ENCODE results near the gene UNC13B.

The UNC13B gene

DNA sequence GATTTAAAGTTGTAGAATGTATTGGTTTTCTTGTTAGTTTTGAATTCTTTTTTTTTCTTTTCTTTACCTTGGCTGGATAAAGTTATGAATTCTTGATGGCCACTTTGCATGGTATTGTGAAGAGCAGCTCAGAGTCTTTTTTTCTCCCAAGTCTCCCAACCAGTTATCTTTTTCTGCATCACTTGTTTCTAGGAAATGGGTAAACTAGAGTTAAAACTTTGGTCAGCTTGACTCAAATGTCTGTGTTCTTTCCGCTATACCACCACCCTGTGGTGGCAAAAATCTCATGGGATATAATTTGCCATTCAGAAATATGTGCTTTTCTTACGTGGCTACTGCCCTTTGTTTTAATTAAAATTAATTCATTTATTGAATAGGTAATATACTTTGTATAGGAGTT lies 113.2 kb downstream of the UNC13B start:
- Histone ChIP-seq H3K27me3 (ENCODE audit: insufficient read depth, low read length) (no peaks in the 10 kb centered on the region), H3K4me1 (ENCODE audit: control insufficient read depth, insufficient read depth, low read length, unreplicated experiment) (peaks cover 31% of the 10 kb centered on the region), H3K36me3 (ENCODE audit: insufficient read depth, low read length) (no peaks in the 10 kb centered on the region), H3K79me2 (ENCODE audit: control insufficient read depth, insufficient read depth, low read length, unreplicated experiment) (no peaks in the 10 kb centered on the region), H3K27ac (ENCODE audit: low read depth, low read length) (no peak overlapping the region), H3K4me3 (ENCODE audit: low read depth, low read length) (no peak overlapping the region), H2AFZ (ENCODE audit: low read length, unreplicated experiment) (no peak overlapping the region)

DNA sequence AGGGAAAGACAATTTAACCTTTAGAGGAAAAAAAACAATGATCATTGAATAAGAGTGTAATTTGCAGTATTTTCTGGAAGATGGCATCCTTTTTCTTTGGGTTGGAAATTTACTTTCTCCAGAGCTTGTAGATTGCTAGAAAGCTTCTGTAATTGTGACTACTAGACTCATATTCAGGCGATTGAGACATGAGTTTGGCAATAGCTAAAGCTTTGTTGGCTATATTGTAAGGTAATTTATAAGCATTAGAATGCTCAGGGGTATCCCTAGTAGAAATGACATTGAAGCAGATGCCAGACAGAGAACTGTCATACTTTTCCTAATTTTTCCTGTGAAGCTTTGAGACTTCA lies 115.3 kb downstream of the UNC13B start:
- Histone ChIP-seq H3K36me3 (ENCODE audit: insufficient read depth, low read length) (no peaks in the 10 kb centered on the region), H3K4me1 (ENCODE audit: control insufficient read depth, insufficient read depth, low read length, unreplicated experiment) (peaks cover 31% of the 10 kb centered on the region), H2AFZ (ENCODE audit: low read length, unreplicated experiment) (peak overlapping the region; percentile 96), H3K27ac (ENCODE audit: low read depth, low read length) (peak overlapping the region; percentile 95), H3K79me2 (ENCODE audit: control insufficient read depth, insufficient read depth, low read length, unreplicated experiment) (no peaks in the 10 kb centered on the region), H3K27me3 (ENCODE audit: insufficient read depth, low read length) (no peaks in the 10 kb centered on the region), H3K4me3 (ENCODE audit: low read depth, low read length) (peak overlapping the region; percentile 80)

DNA sequence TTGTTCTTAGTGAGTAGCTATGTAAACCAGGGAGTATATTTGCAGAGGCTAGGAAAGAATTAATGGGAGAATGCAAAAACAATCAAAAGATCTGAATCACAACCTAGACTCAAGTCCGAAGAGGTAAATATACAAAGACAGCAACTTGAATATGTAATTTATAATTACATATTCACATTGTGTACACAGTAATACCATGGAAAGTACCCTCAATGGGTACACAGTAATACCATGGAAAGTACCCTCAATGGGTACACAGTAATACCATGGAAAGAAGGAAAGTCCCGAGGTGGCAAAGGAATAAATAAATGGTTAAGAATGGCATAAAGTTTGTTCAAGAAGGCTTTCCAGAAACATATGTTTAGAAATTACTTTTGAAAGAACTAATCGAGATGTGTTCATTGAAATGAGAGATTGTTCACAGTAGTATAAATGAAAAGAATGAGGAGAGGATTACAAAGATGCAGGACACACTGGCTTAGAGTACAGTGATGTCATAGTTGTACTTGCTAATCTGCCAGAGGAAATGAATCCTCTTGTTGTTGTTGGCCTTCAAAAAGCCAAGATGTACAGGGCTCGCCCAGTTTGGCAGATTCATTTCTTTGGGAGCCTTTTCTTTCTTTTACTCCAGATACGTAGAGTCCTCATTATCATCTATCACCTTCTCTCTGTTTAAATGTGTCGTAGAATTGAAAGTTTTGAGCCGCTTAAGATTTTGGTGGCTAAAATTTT lies 116.0 kb downstream of the UNC13B start:
- H3K27ac ChIP-seq (ENCODE audit: low read depth, low read length) = peak overlapping the region; percentile 95
- no peaks in the 10 kb centered on the region for H3K79me2 ChIP-seq (ENCODE audit: control insufficient read depth, insufficient read depth, low read length, unreplicated experiment)
- H3K4me1 ChIP-seq (ENCODE audit: control insufficient read depth, insufficient read depth, low read length, unreplicated experiment) = peaks cover 27% of the 10 kb centered on the region
- H2AFZ ChIP-seq (ENCODE audit: low read length, unreplicated experiment) = peak overlapping the region; percentile 96
- peak overlapping the region; percentile 80 for H3K4me3 ChIP-seq (ENCODE audit: low read depth, low read length)
- H3K36me3 ChIP-seq (ENCODE audit: insufficient read depth, low read length) = no peaks in the 10 kb centered on the region
- no peaks in the 10 kb centered on the region for H3K27me3 ChIP-seq (ENCODE audit: insufficient read depth, low read length)

DNA sequence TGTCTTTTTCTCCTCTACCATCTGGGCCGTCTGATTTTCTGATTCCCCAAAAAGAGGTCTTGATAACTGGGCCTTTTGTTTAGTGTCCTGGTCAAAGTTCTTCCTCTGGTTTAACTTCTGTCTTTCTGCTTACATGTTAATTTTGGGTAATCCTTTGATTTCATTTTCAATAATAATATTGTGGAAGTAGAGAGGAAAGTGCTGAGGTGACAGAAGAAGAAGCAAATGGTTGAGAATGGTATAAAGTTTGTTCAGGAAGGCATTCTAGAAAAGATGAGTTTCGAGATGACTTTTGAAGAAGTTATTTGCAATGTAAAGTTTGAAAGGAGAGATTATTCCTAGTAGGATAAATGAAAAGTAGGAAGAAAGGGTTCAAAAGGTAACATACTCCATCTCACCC lies 118.1 kb downstream of the UNC13B start:
- H3K4me1 ChIP-seq (ENCODE audit: control insufficient read depth, insufficient read depth, low read length, unreplicated experiment) = peaks cover 19% of the 10 kb centered on the region
- H3K27ac ChIP-seq (ENCODE audit: low read depth, low read length) = no peak overlapping the region
- H2AFZ ChIP-seq (ENCODE audit: low read length, unreplicated experiment) = no peak overlapping the region
- no peak overlapping the region for H3K4me3 ChIP-seq (ENCODE audit: low read depth, low read length)
- no peaks in the 10 kb centered on the region for H3K79me2 ChIP-seq (ENCODE audit: control insufficient read depth, insufficient read depth, low read length, unreplicated experiment)
- H3K36me3 ChIP-seq (ENCODE audit: insufficient read depth, low read length) = no peaks in the 10 kb centered on the region
- H3K27me3 ChIP-seq (ENCODE audit: insufficient read depth, low read length) = no peaks in the 10 kb centered on the region

DNA sequence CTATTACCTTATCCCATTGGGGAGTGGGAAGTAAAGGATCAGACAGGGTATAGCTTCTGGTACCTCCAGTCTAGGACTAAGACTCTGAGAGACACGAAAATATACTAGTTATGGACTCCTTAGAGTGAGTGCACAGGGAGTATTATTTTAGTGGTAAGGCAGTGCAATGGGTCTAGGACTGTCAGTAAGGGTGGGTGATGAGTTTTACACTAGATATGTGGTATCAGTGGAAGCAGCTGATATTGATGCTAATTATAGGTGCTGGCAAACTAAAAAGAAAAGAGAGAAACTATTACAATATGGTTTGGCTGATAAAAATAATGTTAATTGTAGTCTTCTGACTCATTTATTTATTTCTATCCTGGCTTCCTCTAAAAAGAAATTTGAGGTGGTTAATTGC lies 118.6 kb downstream of the UNC13B start:
- Histone ChIP-seq H3K27me3 (ENCODE audit: insufficient read depth, low read length) (no peaks in the 10 kb centered on the region), H3K36me3 (ENCODE audit: insufficient read depth, low read length) (no peaks in the 10 kb centered on the region), H3K4me3 (ENCODE audit: low read depth, low read length) (no peak overlapping the region), H3K79me2 (ENCODE audit: control insufficient read depth, insufficient read depth, low read length, unreplicated experiment) (no peaks in the 10 kb centered on the region), H3K4me1 (ENCODE audit: control insufficient read depth, insufficient read depth, low read length, unreplicated experiment) (peaks cover 19% of the 10 kb centered on the region), H2AFZ (ENCODE audit: low read length, unreplicated experiment) (no peak overlapping the region), H3K27ac (ENCODE audit: low read depth, low read length) (no peak overlapping the region)

DNA sequence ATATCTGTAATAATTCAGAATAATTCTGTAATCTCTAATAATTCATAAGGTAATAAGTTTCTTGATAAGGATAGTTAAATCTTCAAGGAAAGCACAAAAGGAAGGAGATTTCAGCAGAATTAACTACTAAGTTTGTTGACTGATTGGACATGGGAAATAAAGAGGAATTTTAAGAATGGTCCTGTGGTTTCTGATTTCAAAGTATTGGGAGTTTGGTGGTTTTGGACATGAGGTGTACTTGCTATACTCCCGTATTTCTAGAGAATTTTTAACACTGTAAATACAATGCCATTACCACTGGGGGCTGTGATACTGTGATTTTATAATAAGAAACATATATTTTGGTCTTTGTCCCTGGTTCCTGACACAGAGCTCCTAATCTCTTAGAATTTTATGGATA lies 123.9 kb downstream of the UNC13B start:
- Histone ChIP-seq H3K79me2 (ENCODE audit: control insufficient read depth, insufficient read depth, low read length, unreplicated experiment) (no peaks in the 10 kb centered on the region), H2AFZ (ENCODE audit: low read length, unreplicated experiment) (no peak overlapping the region), H3K36me3 (ENCODE audit: insufficient read depth, low read length) (no peaks in the 10 kb centered on the region), H3K27me3 (ENCODE audit: insufficient read depth, low read length) (no peaks in the 10 kb centered on the region), H3K4me3 (ENCODE audit: low read depth, low read length) (no peak overlapping the region), H3K4me1 (ENCODE audit: control insufficient read depth, insufficient read depth, low read length, unreplicated experiment) (no peaks in the 10 kb centered on the region), H3K27ac (ENCODE audit: low read depth, low read length) (no peak overlapping the region)

DNA sequence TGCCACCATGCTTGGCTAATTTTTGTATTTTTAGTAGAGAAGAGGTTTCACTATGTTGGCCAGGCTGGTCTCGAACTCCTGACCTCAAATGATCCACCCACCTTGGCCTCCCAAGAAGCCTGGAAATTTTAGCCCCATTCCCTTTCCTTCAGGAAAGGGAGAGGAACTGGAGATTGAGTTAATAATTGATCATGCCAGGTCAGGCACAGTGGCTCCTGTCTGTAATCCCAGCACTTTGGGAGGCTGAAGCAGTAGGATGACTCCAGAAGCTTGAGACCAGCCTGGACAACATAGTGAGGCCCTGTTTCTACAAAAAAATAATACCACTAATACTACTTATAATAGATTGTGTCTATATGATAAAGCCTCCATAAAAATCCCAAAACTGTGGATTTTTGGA lies 124.6 kb downstream of the UNC13B start:
- no peaks in the 10 kb centered on the region for H3K79me2 ChIP-seq (ENCODE audit: control insufficient read depth, insufficient read depth, low read length, unreplicated experiment)
- no peak overlapping the region for H3K27ac ChIP-seq (ENCODE audit: low read depth, low read length)
- no peak overlapping the region for H3K4me3 ChIP-seq (ENCODE audit: low read depth, low read length)
- no peak overlapping the region for H2AFZ ChIP-seq (ENCODE audit: low read length, unreplicated experiment)
- no peaks in the 10 kb centered on the region for H3K36me3 ChIP-seq (ENCODE audit: insufficient read depth, low read length)
- no peaks in the 10 kb centered on the region for H3K4me1 ChIP-seq (ENCODE audit: control insufficient read depth, insufficient read depth, low read length, unreplicated experiment)
- H3K27me3 ChIP-seq (ENCODE audit: insufficient read depth, low read length) = no peaks in the 10 kb centered on the region

DNA sequence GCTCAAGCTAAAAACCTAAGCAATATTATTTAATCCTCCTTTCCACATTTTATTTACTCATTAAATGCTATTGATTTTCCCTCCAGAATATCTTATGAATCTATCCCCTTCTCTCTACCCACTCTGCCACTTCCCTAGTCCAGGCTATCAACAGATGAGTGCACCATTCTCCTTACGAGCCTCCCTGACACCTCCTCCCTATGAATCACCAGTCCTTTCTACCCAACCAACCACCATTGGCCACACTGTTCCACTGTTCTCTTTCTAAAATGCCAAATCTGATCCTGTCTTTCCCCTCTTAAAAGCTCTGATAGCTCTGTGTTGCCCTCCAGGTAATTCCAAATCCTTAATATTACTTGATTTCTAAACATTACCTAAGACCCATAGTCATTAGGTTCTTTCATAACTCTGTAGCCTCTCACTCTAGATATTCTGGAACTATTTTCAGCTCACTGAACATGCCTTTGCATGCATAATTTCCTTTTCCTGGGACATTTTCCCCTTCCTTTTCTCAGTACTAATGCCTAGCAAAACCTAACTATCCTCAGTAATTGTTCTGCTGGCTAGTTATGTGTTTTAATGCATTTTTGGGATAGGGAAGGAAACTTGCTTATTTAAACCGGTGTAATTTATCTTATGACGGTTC lies 126.3 kb downstream of the UNC13B start:
- H3K79me2 ChIP-seq (ENCODE audit: control insufficient read depth, insufficient read depth, low read length, unreplicated experiment) = no peaks in the 10 kb centered on the region
- no peak overlapping the region for H3K27ac ChIP-seq (ENCODE audit: low read depth, low read length)
- no peak overlapping the region for H3K4me3 ChIP-seq (ENCODE audit: low read depth, low read length)
- H2AFZ ChIP-seq (ENCODE audit: low read length, unreplicated experiment) = no peak overlapping the region
- no peaks in the 10 kb centered on the region for H3K4me1 ChIP-seq (ENCODE audit: control insufficient read depth, insufficient read depth, low read length, unreplicated experiment)
- no peaks in the 10 kb centered on the region for H3K27me3 ChIP-seq (ENCODE audit: insufficient read depth, low read length)
- no peaks in the 10 kb centered on the region for H3K36me3 ChIP-seq (ENCODE audit: insufficient read depth, low read length)

DNA sequence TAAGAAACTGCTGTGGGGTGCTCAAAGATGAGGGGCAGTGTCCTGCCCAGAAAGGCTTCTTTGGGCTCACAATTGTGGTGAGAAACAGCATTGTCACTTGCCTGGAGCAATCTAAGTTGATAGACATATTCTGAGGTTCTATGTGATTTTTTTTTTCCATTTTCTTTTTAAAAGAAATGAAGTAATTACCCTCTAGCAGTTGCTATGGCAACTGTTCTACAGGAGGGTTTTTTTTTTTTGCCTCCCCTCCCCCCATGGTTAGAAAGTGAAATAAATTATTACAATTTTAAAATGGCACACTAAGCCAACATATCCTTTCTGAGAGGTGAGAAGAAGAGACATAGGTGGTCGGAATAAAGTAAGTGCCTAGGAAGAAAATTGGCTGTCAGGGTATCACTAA lies 127.0 kb downstream of the UNC13B start:
- no peaks in the 10 kb centered on the region for H3K79me2 ChIP-seq (ENCODE audit: control insufficient read depth, insufficient read depth, low read length, unreplicated experiment)
- no peak overlapping the region for H2AFZ ChIP-seq (ENCODE audit: low read length, unreplicated experiment)
- no peak overlapping the region for H3K27ac ChIP-seq (ENCODE audit: low read depth, low read length)

DNA sequence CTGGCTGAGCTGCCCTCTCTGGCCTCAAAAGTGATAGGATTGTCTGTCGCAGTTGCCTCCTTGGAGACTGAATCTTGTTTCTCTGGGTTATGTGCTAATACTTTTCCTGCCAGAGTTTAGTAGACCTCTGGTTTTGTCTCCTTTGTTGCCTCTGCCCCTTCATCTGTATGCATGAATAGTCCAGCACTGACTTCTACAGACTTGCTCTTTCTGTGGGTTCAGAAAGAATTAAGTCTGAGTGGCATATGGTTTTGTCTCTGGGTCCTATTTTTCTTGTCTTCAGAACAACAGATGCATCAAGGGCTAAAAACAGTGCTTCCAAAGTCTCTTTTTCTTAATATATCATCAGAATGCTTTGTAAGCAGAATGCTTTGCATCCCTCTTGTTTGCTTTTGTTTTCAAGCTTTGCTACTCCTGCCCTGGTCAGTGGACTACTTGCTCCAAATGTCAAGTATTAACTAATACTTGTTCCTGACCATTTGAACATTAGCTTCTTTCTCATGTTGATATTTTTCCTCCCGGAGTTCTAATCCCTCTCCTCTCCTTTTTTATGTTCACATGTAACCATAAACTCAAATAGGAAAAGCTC lies 131.7 kb downstream of the UNC13B start:
- H3K4me1 ChIP-seq (ENCODE audit: control insufficient read depth, insufficient read depth, low read length, unreplicated experiment) = no peaks in the 10 kb centered on the region
- no peaks in the 10 kb centered on the region for H3K79me2 ChIP-seq (ENCODE audit: control insufficient read depth, insufficient read depth, low read length, unreplicated experiment)
- no peak overlapping the region for H3K27ac ChIP-seq (ENCODE audit: low read depth, low read length)
- H3K4me3 ChIP-seq (ENCODE audit: low read depth, low read length) = no peak overlapping the region
- no peaks in the 10 kb centered on the region for H3K27me3 ChIP-seq (ENCODE audit: insufficient read depth, low read length)
- H3K36me3 ChIP-seq (ENCODE audit: insufficient read depth, low read length) = no peaks in the 10 kb centered on the region
- no peak overlapping the region for H2AFZ ChIP-seq (ENCODE audit: low read length, unreplicated experiment)

More for the DNA sequence above, 127.0 kb downstream of the UNC13B start:
- Histone ChIP-seq H3K4me1 (ENCODE audit: control insufficient read depth, insufficient read depth, low read length, unreplicated experiment) (no peaks in the 10 kb centered on the region), H3K4me3 (ENCODE audit: low read depth, low read length) (no peak overlapping the region), H3K27me3 (ENCODE audit: insufficient read depth, low read length) (no peaks in the 10 kb centered on the region), H3K36me3 (ENCODE audit: insufficient read depth, low read length) (no peaks in the 10 kb centered on the region)

DNA sequence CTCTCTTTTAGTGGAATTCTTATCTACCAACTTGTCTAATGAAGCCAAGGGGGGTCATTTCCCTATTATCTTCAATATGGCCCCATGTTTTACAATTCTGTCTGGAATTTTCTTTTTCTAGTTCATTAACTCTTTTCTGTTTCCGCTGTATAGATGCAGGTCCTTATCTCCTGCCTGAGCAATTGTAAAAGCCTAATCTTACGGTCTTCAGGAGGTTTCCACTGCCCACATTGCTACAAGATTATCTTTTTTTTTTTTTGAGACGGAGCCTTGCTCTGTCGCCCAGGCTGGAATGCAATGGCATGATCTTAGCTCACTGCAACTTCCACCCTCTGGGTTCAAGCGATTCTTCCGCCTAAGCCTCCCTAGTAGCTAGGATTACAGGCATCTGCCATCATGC lies 132.3 kb downstream of the UNC13B start:
- H3K27me3 ChIP-seq (ENCODE audit: insufficient read depth, low read length) = no peaks in the 10 kb centered on the region
- H3K79me2 ChIP-seq (ENCODE audit: control insufficient read depth, insufficient read depth, low read length, unreplicated experiment) = no peaks in the 10 kb centered on the region
- no peak overlapping the region for H3K27ac ChIP-seq (ENCODE audit: low read depth, low read length)
- no peaks in the 10 kb centered on the region for H3K36me3 ChIP-seq (ENCODE audit: insufficient read depth, low read length)
- no peaks in the 10 kb centered on the region for H3K4me1 ChIP-seq (ENCODE audit: control insufficient read depth, insufficient read depth, low read length, unreplicated experiment)
- H2AFZ ChIP-seq (ENCODE audit: low read length, unreplicated experiment) = no peak overlapping the region
- no peak overlapping the region for H3K4me3 ChIP-seq (ENCODE audit: low read depth, low read length)

Data from ACC112 (cell line).